Vagina (tissue), 2 donors: Measurements from ENCODE around the gene WDR89. TPM values are rescaled to one million over a fixed set of nuclear protein-coding genes. Genes with fewer than 3 reads are reported as not detected.

Experiments used
- DNase-seq, 2 donors: peaks; one replicate each; pipeline ENCODE4 v3.0.0-alpha.2; 2017; ENCODE audit errors: extremely low spot score in 2 of 2
- H3K27ac ChIP-seq: fragments of 200-600 bp; sonication (generic); one replicate; pipeline ENCODE4 v1.5.1; 2019
- H3K27me3 ChIP-seq: fragments of 200-600 bp; sonication (generic); one replicate; pipeline ENCODE4 v1.5.1; 2019
- H3K36me3 ChIP-seq, 2 donors: fragments of 200-600 bp; sonication (generic); one replicate each; pipeline ENCODE4 v1.5.1; 2017 to 2019
- H3K4me1 ChIP-seq: fragments of 200-600 bp; sonication (generic); one replicate; pipeline ENCODE4 v1.5.1; 2019
- H3K4me3 ChIP-seq, 2 donors: fragments of 200-600 bp; sonication (generic); 1 replicate in 1 of 2; 2 replicates in 1 of 2; pipeline ENCODE4 v1.5.1; 2016 to 2019
- H3K9me3 ChIP-seq: fragments of 200-600 bp; sonication (generic); one replicate; pipeline ENCODE4 v1.5.1; 2019
- POLR2A ChIP-seq, 2 donors: fragments of 450-650 bp; IDR thresholded peaks; one replicate each; pipeline ENCODE4 v1.6.1; 2017; ENCODE audit warnings: antibody characterized with exemption in 2 of 2, mild to moderate bottlenecking in 2 of 2, moderate library complexity in 2 of 2
- POLR2AphosphoS5 ChIP-seq, 2 donors: sonication (generic); formaldehyde crosslinking; IDR thresholded peaks; one replicate each; pipeline ENCODE4 v1.9.0; 2017; ENCODE audit warnings: antibody characterized with exemption in 2 of 2, mild to moderate bottlenecking in 2 of 2, low read depth in 1 of 2; ENCODE audit not compliant: insufficient read depth in 1 of 2
- intact Hi-C: fragments of 100-400 bp; cut with DNase I; formaldehyde crosslinking; loops from one replicate; pipeline ENCODE4 v1.15.1; 2023
- total RNA-seq: library from RNA; depleted of rRNA; stranded (reverse); fragments of >200 nt; gene quantifications from one replicate; pipeline ENCODE4 v1.2.3, GENCODE V29; 2016
- TF ChIP-seq, protein P1 (sequence below), 3 experiments: fragments of 450-650 bp in 2 of 3; fragments of 200-600 bp in 1 of 3; sonication (generic) in 1 of 3; IDR thresholded peaks; one replicate each; pipeline ENCODE4 v1.5.1; 2017 to 2019; ENCODE audit warnings: antibody characterized with exemption in 3 of 3, mild to moderate bottlenecking in 2 of 3, moderate library complexity in 2 of 3

WDR89 gene
- total RNA-seq, 1 donor from 2014 or later, result 7.4 TPM

DNA sequence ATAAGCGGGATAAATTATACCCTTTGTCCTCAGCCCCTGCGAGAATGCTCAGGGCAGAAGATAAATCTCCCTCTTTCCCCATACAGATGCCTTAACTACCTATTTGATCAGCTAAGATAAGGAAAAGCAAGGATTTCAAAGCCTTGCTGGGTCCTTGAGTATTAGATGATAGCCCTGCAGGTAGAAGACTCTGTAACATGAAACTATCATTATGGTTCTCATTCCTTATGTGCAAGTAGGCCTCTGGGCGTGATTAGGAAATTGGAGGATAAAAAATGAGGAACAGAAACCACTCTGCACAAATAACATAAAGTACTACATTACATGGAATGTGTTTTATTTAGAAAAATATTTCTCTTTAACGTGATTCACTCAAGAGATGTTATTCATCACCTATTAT, 14.5 kb upstream of the WDR89 start:
- Histone ChIP-seq H3K4me3 (no peak overlapping the region), H3K4me1 (no peaks in the 10 kb centered on the region), H3K27ac (no peak overlapping the region), H3K9me3 (no peaks in the 10 kb centered on the region), H3K27me3 (no peaks in the 10 kb centered on the region), H3K36me3 (no peaks in the 10 kb centered on the region)
- DNase-seq, result no peak
- TF ChIP-seq POLR2AphosphoS5 (IDR thresholded peaks at IDR 0.05; ENCODE audit: insufficient read depth in 1 of 2, low read depth in 1 of 2) (no peak), POLR2A (IDR thresholded peaks at IDR 0.05) (no peak)
- TF ChIP-seq, protein P1, sequence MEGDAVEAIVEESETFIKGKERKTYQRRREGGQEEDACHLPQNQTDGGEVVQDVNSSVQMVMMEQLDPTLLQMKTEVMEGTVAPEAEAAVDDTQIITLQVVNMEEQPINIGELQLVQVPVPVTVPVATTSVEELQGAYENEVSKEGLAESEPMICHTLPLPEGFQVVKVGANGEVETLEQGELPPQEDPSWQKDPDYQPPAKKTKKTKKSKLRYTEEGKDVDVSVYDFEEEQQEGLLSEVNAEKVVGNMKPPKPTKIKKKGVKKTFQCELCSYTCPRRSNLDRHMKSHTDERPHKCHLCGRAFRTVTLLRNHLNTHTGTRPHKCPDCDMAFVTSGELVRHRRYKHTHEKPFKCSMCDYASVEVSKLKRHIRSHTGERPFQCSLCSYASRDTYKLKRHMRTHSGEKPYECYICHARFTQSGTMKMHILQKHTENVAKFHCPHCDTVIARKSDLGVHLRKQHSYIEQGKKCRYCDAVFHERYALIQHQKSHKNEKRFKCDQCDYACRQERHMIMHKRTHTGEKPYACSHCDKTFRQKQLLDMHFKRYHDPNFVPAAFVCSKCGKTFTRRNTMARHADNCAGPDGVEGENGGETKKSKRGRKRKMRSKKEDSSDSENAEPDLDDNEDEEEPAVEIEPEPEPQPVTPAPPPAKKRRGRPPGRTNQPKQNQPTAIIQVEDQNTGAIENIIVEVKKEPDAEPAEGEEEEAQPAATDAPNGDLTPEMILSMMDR (IDR thresholded peaks at IDR 0.05), result no peak
- intact Hi-C loops, result no loop called here

DNA sequence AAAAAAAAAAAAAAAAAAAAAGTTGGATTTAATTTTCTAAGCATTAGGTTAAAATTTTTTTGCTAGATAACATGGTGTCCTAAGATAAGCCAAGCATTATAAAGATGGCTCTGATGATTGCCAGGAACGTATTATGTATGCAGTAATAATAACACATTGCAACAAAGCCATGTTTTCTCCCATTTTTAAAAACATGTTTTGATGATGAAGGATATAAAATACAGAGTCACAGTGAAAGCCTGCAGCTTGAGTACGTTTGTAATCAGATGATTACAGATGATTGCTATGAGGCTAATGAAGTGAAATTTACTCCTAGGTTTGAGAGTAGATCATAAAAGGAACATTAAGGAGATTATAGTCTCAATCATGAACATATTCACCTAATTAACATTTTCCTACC, 13.3 kb upstream of the WDR89 start:
- TF ChIP-seq POLR2A (IDR thresholded peaks at IDR 0.05) (no peak), POLR2AphosphoS5 (IDR thresholded peaks at IDR 0.05; ENCODE audit: insufficient read depth in 1 of 2, low read depth in 1 of 2) (no peak)
- TF ChIP-seq, protein P1 (IDR thresholded peaks at IDR 0.05), result no peak
- intact Hi-C loops, result no loop called here
- Histone ChIP-seq H3K36me3 (no peaks in the 10 kb centered on the region), H3K4me3 (no peak overlapping the region), H3K9me3 (no peaks in the 10 kb centered on the region), H3K4me1 (no peaks in the 10 kb centered on the region), H3K27me3 (no peaks in the 10 kb centered on the region), H3K27ac (no peak overlapping the region)
- DNase-seq, result no peak

DNA sequence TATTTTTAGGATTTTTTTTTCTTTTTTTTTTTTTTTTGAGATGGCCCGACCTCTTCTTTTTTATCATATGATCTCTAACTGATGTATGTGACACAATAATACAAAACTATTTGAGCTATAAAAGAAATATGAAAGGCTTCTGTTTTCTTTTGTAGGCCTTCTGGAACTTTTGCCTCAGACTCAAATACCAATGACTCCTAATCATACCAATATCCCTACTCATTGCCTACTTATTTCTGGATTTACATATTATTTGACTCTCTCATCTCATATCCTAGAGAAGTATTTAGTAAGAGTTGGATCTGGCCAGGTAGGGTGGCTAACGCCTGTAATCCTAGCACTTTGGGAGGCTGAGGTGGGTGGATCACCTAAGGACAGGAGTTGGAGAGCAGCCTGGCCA, 12.7 kb upstream of the WDR89 start:
- intact Hi-C loops, result no loop called here
- no peaks in the 10 kb centered on the region for H3K36me3 ChIP-seq
- H3K4me3 ChIP-seq, result no peak overlapping the region
- DNase-seq, result no peak
- no peak for TF ChIP-seq POLR2A (IDR thresholded peaks at IDR 0.05)
- TF ChIP-seq POLR2AphosphoS5 (IDR thresholded peaks at IDR 0.05; ENCODE audit: insufficient read depth in 1 of 2, low read depth in 1 of 2), result no peak
- TF ChIP-seq, protein P1 (IDR thresholded peaks at IDR 0.05), result no peak
- H3K4me1 ChIP-seq, result no peaks in the 10 kb centered on the region
- H3K9me3 ChIP-seq, result no peaks in the 10 kb centered on the region
- H3K27me3 ChIP-seq, result no peaks in the 10 kb centered on the region
- H3K27ac ChIP-seq, result no peak overlapping the region

DNA sequence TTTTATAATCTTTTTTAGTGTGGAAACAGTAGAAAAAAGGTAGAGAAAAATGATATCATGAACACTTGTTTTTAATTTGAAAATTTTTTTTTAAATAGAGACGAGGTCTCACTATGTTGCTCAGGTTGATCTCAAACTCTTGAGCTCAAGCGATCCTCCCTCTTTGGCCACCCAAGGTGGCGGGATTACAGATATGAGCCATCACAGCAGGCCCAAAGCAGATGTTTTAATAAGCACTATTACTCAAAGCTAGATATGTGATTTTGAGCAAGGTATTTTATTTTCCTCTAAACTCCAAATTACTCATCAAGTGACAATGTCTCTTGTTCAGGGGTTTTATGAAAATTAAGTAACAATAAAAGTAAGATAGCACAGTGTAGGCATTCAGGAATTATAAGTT, 10.7 kb upstream of the WDR89 start:
- Histone ChIP-seq H3K36me3 (peaks cover 0 to 8% of the 10 kb centered on the region in 2 donors), H3K27ac (no peak overlapping the region), H3K4me3 (no peak overlapping the region), H3K27me3 (no peaks in the 10 kb centered on the region), H3K4me1 (no peaks in the 10 kb centered on the region), H3K9me3 (no peaks in the 10 kb centered on the region)
- intact Hi-C loops, result no loop called here
- DNase-seq, result no peak
- TF ChIP-seq, protein P1 (IDR thresholded peaks at IDR 0.05), result no peak
- TF ChIP-seq POLR2A (IDR thresholded peaks at IDR 0.05), result no peak
- no peak for TF ChIP-seq POLR2AphosphoS5 (IDR thresholded peaks at IDR 0.05; ENCODE audit: insufficient read depth in 1 of 2, low read depth in 1 of 2)

DNA sequence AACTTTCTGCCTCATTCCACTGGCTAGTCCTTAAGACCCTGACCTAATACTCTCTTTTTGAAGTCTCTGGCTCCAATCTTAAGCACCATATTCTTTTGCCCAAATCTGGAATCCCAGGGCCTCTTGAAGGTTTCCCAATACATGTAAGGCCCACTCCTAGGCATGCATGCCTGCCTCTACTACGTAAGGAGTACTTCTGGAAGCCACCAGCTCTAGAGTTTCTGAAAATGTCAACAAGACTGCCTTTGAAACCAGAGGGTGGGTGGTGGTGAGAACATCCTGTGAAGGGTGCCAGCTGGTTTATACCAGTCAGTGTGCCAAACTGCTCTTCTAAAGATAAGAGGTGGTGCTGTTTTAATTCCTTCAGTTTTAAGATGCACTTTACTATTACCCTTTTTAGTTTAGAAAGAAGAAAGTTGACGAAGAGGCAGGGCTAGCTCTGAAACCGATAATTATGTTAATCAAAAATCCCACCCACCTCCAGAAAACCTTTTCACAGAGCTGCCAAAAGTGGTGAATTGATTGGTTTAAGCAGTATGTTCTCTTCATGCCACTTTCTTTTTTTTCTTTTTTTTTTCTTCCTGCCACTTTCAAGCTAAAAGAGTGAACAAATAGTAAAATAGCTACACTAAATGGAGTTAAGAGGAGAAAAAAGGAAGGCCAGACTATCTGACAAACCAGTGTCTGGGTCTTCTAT, 8.7 kb upstream of the WDR89 start:
- intact Hi-C loops, result no loop called here
- Histone ChIP-seq H3K36me3 (peaks cover 0 to 8% of the 10 kb centered on the region in 2 donors), H3K27me3 (no peaks in the 10 kb centered on the region), H3K27ac (no peak overlapping the region), H3K9me3 (no peaks in the 10 kb centered on the region), H3K4me1 (no peaks in the 10 kb centered on the region), H3K4me3 (no peak overlapping the region)
- DNase-seq, result no peak
- no peak for TF ChIP-seq POLR2A (IDR thresholded peaks at IDR 0.05)
